Globus pallidus (tissue), 1 donor: Measurements from ENCODE around the gene NRDC.
"Not testable (repeated sequence)": the region's sequence is repeated elsewhere in the genome, so short reads cannot be mapped to it uniquely, and the experiment has no call there.

Source experiments
- DNase-seq: peaks from one replicate; pipeline ENCODE4 v3.0.0-alpha.2; 2015; ENCODE audit warnings: low spot score

NRDC gene

DNA sequence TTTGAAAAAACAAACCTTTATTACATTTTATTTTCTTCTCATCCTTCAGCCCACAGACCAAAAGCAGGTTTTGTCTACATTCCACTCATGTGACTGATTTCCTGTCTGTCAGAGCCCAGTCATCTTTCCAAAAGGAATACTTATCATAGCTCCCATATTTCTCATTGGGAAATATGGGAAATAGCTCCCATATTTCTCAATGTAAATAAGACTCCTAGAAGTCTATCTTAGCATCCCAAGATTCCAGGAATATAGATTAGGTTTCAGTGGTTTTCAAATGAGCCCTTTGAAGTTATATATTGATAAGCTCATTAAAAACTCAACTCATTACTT lies 19.1 kb upstream of the NRDC start:
- no peak for DNase-seq

DNA sequence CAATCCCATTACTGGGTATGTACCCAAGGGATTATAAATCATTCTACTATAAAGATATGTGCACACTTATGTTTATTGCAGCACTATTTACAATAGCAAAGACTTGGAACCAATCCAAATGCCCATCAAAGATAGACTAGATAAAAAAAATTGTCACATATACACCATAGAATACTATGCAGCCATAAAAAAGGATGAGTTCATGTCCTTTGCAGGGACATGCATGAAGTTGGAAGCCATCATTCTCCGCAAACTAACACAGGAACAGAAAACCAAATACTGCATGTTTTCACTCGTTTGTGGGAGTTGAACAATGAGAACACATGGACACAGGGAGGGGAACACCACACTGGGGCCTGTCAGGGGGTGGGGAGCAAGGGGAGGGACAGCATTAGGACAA lies 16.2 kb upstream of the NRDC start:
- DNase-seq = not testable (repeated sequence)

DNA sequence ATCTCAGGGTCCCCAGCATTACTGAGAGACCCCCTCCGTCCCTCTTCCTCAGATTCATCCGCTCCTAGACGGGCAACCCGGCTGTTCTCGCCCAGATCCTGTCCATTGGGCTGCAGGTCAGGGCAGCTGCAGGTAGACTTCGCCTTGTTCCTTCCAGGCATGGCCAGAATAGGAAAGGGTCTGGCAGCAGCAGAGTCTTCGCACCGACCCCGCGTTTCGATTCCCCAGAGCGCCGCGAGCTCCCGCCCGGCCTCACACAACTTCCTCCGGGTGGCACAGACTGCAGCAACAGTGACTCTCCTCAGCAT lies 265 bp downstream of the NRDC start:
- no peak for DNase-seq

GRCh38 chr1:51877434-51878307 lies 856 bp downstream of the NRDC start:
- DNase-seq = peak; percentile 23

DNA sequence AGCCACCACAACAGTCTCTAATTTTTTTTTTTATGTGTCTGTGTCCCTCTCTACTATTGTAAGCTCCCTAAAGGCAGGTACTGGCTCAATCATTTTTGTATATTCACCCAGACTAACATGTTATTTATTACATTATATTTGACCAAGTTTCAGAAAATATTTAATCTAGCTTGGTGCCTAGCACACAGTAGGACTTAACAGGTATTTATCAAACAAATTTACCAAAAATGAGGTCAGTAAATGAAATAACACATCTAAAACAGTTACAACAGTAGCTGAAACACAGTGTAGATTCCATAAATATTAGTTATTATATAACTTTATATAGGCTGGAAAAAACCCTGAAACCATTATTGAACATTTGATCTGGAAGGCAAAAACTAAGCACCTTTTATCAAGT lies 2.7 kb downstream of the NRDC start:
- DNase-seq = no peak

DNA sequence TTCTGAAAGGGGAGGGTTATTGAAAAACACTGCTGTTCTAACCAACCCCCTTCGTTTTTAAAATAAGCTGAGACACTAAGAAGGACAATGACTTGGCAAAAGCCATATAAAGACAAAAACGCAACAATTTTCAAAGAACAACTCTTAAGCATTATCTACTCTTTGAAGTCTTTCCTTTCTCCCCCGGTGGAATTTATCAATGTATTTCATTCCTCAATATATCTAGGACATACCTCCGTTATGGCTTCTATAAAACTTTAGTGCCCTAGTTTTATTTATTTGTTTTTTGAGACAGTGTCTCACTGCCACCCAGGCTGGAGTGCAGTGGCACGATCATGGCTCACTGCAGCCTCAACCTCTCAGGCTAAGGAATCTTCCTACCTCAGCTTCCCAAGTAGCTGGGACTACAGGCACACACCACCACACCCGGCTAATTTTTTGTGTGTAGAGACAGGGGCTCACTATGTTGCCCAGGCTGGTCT lies 3.2 kb downstream of the NRDC start:
- DNase-seq = no peak

- DNase-seq = not testable (repeated sequence)
Measured at GRCh38 chr1:51873270-51873669, 5.3 kb downstream of the NRDC start.

- DNase-seq = no peak
Measured at GRCh38 chr1:51871351-51871975, 7.1 kb downstream of the NRDC start.

DNA sequence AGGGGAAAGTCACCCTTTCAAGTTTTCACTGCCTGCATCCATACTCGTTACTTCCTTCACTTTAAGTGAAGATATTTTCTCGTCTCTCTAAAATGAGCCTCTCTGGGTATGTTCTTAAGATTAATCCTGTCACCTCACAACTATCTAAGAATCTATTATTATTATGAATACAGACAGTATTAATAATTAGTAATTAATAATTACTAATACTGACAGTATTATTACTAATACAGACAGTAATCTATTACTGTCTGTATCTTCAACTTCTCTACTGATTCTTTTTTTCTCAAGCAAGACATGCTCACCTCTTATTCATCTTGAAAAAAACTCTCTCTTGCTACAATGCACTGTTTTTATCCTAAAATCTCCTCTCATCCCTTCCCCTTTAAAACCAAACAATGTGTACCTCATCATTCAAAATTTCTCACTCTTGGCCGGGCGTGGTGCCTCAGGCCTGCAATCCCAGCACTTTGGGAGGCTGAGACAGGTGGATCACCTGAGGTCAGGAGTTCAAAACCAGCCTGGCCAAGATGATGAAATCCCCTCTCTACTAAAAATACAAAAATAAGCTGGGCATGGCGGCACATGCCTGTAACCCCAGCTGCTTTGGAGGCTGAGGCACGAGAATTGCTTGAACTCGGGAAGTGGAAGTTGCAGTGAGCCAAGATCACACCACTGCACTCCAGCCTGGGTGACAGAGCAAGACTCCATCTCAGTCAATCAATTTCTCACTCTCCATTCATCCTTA lies 7.8 kb downstream of the NRDC start:
- no peak for DNase-seq

- no peak for DNase-seq
Measured at GRCh38 chr1:51867479-51868232, 10.9 kb downstream of the NRDC start.

GRCh38 chr1:51863384-51863783 lies 15.1 kb downstream of the NRDC start:
- DNase-seq = no peak

DNA sequence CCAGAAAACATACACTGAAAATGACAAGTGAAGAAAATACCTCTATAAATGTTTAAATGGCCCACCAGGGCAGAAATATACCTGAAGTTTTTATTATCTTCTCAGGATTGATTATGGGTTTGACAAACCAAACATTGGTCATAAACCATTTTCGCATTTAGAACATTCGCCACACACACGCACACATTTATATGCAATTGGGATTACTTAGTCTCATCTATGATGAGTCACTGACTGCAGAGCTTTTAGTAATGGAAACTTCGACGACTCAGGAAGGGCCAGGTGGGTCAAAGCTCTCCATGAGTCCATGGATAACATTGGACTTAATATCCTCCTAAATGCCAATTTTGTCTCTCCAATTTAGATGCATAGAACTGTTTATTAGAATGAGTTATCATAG lies 16.9 kb downstream of the NRDC start:
- DNase-seq = no peak

- no peak for DNase-seq
Measured at GRCh38 chr1:51859735-51860134, 18.8 kb downstream of the NRDC start.

GRCh38 chr1:51859333-51859732 lies 19.2 kb downstream of the NRDC start:
- no peak for DNase-seq

DNA sequence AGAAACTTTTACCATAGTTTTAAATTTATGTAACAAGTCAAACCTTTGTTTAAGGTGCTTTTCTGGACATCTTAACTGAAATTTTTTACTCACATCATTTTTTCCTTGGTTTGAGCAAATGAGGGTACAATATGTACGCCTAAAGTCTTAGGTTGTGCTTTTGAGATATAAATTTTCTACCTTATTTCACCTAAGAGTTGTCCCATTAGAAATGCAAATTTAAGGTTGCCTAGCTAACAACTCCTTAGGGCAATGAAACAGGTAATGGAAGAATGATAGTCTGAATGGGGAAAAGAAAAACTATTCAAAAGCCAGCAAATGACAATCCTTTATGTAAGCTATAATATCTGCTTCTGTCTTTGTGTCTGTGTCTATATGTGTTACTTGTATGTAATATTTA lies 19.6 kb downstream of the NRDC start:
- DNase-seq = no peak

DNA sequence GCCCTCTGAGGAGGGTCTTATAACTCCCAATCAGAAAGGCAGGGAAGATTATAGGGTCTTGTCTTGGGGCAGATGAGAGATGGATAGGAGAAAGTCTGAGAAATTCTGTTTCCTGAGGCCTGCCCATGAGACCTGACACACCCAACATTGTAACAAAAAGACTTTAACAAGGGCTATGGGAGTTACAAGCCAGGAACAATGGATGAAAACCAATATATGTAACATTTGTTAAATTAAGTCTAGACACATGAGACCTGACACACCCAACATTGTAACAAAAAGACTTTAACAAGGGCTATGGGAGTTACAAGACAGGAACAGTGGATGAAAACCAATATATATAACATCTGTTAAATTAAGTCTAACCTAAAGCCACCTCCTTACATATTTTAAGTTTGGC lies 21.8 kb downstream of the NRDC start:
- no peak for DNase-seq

- no peak for DNase-seq
Measured at GRCh38 chr1:51855624-51856023, 22.9 kb downstream of the NRDC start.

DNA sequence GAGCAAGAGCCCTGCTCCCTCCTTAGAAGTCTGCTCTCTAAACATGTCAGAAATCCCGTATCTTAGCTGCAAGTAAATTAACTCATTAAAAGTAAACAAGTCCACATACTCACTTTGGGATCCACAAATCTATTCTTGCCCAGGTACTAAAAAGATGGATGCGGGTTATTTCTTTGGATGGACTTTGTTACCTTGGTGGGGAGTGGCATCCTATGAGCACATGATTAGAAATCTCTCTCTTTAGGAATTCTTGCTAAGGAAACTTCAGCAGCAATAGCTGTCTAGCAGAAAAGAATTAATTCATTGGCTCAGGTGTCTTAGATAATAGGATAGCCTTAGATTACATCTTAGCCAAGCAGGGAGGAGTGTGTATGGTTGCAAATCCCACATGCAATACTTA lies 25.2 kb downstream of the NRDC start:
- no peak for DNase-seq

GRCh38 chr1:51851882-51852396 lies 26.6 kb downstream of the NRDC start:
- DNase-seq = no peak

GRCh38 chr1:51850420-51851223 lies 27.9 kb downstream of the NRDC start:
- DNase-seq = peak; percentile 11

DNA sequence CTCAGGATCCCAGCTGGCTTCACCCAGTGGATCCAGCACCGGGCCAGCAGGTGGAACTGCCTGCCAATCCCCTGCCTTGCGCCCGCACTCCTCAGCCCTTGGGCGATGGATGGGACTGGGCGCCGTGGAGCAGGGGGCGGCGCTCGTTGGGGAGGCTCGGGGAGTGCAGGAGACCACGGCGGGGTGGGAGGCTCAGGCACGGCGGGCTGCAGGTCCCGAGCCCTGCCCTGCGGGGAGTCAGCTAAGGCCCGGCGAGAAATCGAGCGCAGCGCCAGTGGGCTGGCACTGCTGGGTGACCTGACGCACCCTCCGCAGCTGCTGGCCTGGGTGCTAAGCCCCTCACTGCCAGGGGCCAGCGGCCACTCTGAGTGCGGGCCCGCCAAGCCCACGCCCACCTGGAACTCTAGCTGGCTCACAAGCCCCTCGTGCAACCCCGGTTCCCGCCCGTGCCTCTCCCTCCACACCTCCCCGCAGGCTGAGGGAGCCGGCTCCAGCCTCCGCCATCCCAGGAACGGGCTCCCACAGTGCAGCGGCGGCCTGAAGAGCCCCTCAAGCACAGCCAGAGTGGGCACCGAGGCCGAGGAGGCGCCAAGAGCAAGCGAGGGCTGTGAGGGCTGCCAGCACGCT lies 31.1 kb downstream of the NRDC start:
- no peak for DNase-seq
